OCI-LY7 (cell line): ENCODE results near the gene PTPRE.

ENCODE experiments used
- CTCF ChIP-seq: fragments of 200-600 bp; sonication (generic); conservative IDR thresholded peaks from 2 replicates; pipeline ENCODE4 v1.5.1; 2014; ENCODE audit warnings: mild to moderate bottlenecking, antibody characterized with exemption, low read length, moderate library complexity, mixed read lengths
- EZH2phosphoT487 ChIP-seq: fragments of 200-600 bp; sonication (generic); IDR thresholded peaks from 2 replicates; pipeline ENCODE4 v1.6.1; 2018; ENCODE audit warnings: low read depth, borderline replicate concordance, mild to moderate bottlenecking, mixed run types, antibody characterized with exemption, low read length, moderate library complexity, mixed read lengths

GRCh38 chr10:128001849-128002248 is 94.9 kb downstream of the PTPRE start:
- TF ChIP-seq CTCF = no peak
- no peak for TF ChIP-seq EZH2phosphoT487
